Endothelial cell of coronary artery (primary cell): ENCODE measurements around the gene MSL1. TPM values are rescaled to one million over a fixed set of nuclear protein-coding genes. Genes with fewer than 3 reads are reported as not detected.

Source experiments
- total RNA-seq: library from RNA; depleted of rRNA; stranded (reverse); fragments of >200 nt; gene quantifications from 2 replicates; pipeline ENCODE4 v1.2.3, GENCODE V29; 2014

MSL1 gene
- 33.3 and 40.9 TPM in 2 replicates for total RNA-seq

GRCh38 chr17:40121181-40122135 is at the start of gene MSL1:
MSL1 (plus strand) TSS chr17:40121971; CDS start chr17:40122613, 642 bp downstream.

DNA sequence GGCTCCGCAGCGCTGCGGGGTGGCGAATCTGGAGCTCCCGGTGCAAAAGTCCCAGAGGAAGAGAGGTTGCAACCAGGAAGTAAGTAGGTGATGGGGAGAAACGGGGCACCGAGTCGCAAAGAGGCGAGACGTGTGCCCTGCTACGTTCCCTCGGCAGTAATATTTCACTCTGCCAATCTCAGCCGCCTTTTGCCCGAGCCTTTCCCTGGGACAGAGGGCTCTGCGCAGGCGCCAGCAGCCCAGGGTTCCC is 21.4 kb upstream of the MSL1 start, which contains the start of gene NR1D1:
Gene NR1D1 (minus strand): TSS at position 171 of the 250 bp plus-strand sequence. CDS start 495 bp downstream, outside the sequence.

GRCh38 chr17:40177275-40177874 is 55.6 kb downstream of the MSL1 start, which contains the start of gene RAPGEFL1:
RAPGEFL1 (plus strand) TSS chr17:40177470; CDS start chr17:40177862, 392 bp downstream.

Other genes with a start within 250 kb of the MSL1 start
- gene GSDMB, start 203.3 kb upstream of the MSL1 start, total RNA-seq, result 1.4 and 7.1 TPM in 2 replicates
- 22.4 and 35.8 TPM in 2 replicates for gene ORMDL3, start 194.4 kb upstream of the MSL1 start, total RNA-seq
- gene LRRC3C, start 194.2 kb upstream of the MSL1 start, total RNA-seq, result not detected in 2 replicates
- not detected in 2 replicates for gene GSDMA, start 159.0 kb upstream of the MSL1 start, total RNA-seq
- 90.3 and 118 TPM in 2 replicates for gene PSMD3, start 141.2 kb upstream of the MSL1 start, total RNA-seq
- gene CSF3, start 106.5 kb upstream of the MSL1 start, total RNA-seq, result 0.47 and 1.5 TPM in 2 replicates
- gene MED24, start 67.6 kb upstream of the MSL1 start, total RNA-seq, result 37.1 and 41.1 TPM in 2 replicates
- gene THRA, start 59.0 kb upstream of the MSL1 start, total RNA-seq, result 13.2 and 20.2 TPM in 2 replicates
- 0.54 and 0.75 TPM in 2 replicates for gene NR1D1, start 21.4 kb upstream of the MSL1 start, total RNA-seq
- gene CASC3, start 18.6 kb downstream of the MSL1 start, total RNA-seq, result 22.2 and 28.4 TPM in 2 replicates
- gene RAPGEFL1, start 55.5 kb downstream of the MSL1 start, total RNA-seq, result 0.99 and 1.3 TPM in 2 replicates
- gene WIPF2, start 97.3 kb downstream of the MSL1 start, total RNA-seq, result 5.7 and 7.8 TPM in 2 replicates
- 8.6 and 19.4 TPM in 2 replicates for gene CDC6, start 165.9 kb downstream of the MSL1 start, total RNA-seq
- 7.6 and 11.5 TPM in 2 replicates for gene RARA, start 187.2 kb downstream of the MSL1 start, total RNA-seq
- gene GJD3, start 242.8 kb downstream of the MSL1 start, total RNA-seq, result 0.18 TPM in 1 of 2 replicates, not detected in the other